OCI-LY7 (cell line): ENCODE measurements around the gene KPTN. TPM values are rescaled to one million over a fixed set of nuclear protein-coding genes. Genes with fewer than 3 reads are reported as not detected.

Experiments
- BruUV-seq: library from RNA; stranded (reverse); fragments of 400-500 nt; replicated peaks from 2 replicates; lab custom pipeline; 2021; lab: Mats Ljungman, UMichigan
- CTCF ChIA-PET: fragments of 300-600 bp; sonication (Branson Sonifier 250); formaldehyde crosslinking; loops from one replicate; lab custom pipeline; 2022; ENCODE audit warnings: antibody characterized with exemption; ENCODE audit not compliant: unreplicated experiment; lab: Charles Lee
- POLR2A ChIA-PET: fragments of 300-600 bp; sonication (Branson Sonifier 250); formaldehyde crosslinking; loops from one replicate; lab custom pipeline; 2022; ENCODE audit warnings: antibody characterized with exemption; lab: Charles Lee
- DNase-seq: peaks from one replicate; pipeline ENCODE4 v3.0.0-alpha.2; 2015; ENCODE audit warnings: low spot score
- H2AFZ ChIP-seq: fragments of 200-600 bp; sonication (generic), shearing (Covaris generic); 2 replicates; pipeline ENCODE4 v1.6.1; 2014; ENCODE audit warnings: mild to moderate bottlenecking, antibody characterized with exemption, low read length, moderate library complexity
- H3K27ac ChIP-seq: fragments of 200-600 bp; sonication (generic); 2 replicates; pipeline ENCODE4 v1.5.1; 2014; ENCODE audit warnings: mixed run types, low read depth, mild to moderate bottlenecking, moderate library complexity, low read length, inconsistent platforms; ENCODE audit not compliant: poor library complexity, severe bottlenecking
- H3K36me3 ChIP-seq: fragments of 200-600 bp; sonication (generic); 2 replicates; pipeline ENCODE4 v1.6.1; 2014; ENCODE audit warnings: mild to moderate bottlenecking, antibody characterized with exemption, low read length, moderate library complexity, mixed read lengths; ENCODE audit not compliant: insufficient read depth
- H3K4me1 ChIP-seq: fragments of 200-600 bp; sonication (generic); 2 replicates; pipeline ENCODE4 v1.5.1; 2014; ENCODE audit warnings: mild to moderate bottlenecking, low read length; ENCODE audit not compliant: insufficient read depth, poor library complexity, severe bottlenecking
- H3K4me2 ChIP-seq: fragments of 200-600 bp; sonication (generic); 2 replicates; pipeline ENCODE4 v1.6.1; 2014; ENCODE audit warnings: mild to moderate bottlenecking, low read length
- H3K4me3 ChIP-seq: fragments of 200-600 bp; sonication (generic); 2 replicates; pipeline ENCODE4 v1.5.1; 2014; ENCODE audit warnings: mild to moderate bottlenecking, low read depth, low read length; ENCODE audit not compliant: poor library complexity, severe bottlenecking
- H3K79me2 ChIP-seq: fragments of 200-600 bp; sonication (generic); 2 replicates; pipeline ENCODE4 v1.6.1; 2016; ENCODE audit warnings: low read depth, mild to moderate bottlenecking, low read length, moderate library complexity, mixed read lengths; ENCODE audit not compliant: insufficient read depth
- H3K9me2 ChIP-seq: fragments of 200-600 bp; sonication (generic); 2 replicates; pipeline ENCODE4 v1.6.1; 2016; ENCODE audit warnings: mild to moderate bottlenecking, low read length, mixed read lengths; ENCODE audit not compliant: insufficient read depth
- H3K9me3 ChIP-seq: fragments of 200-600 bp; sonication (generic); 2 replicates; pipeline ENCODE4 v1.6.1; 2014; ENCODE audit warnings: mild to moderate bottlenecking, mixed run types, low read length, mixed read lengths
- H4K20me1 ChIP-seq: fragments of 200-600 bp; sonication (generic); 2 replicates; pipeline ENCODE4 v1.6.1; 2014; ENCODE audit warnings: mild to moderate bottlenecking, antibody characterized with exemption, low read length, moderate library complexity, mixed read lengths; ENCODE audit not compliant: insufficient read depth
- CTCF ChIP-seq: fragments of 200-600 bp; sonication (generic); conservative IDR thresholded peaks from 2 replicates; pipeline ENCODE4 v1.5.1; 2014; ENCODE audit warnings: mild to moderate bottlenecking, antibody characterized with exemption, low read length, moderate library complexity, mixed read lengths
- EZH2phosphoT487 ChIP-seq: fragments of 200-600 bp; sonication (generic); IDR thresholded peaks from 2 replicates; pipeline ENCODE4 v1.6.1; 2018; ENCODE audit warnings: low read depth, borderline replicate concordance, mild to moderate bottlenecking, mixed run types, antibody characterized with exemption, low read length, moderate library complexity, mixed read lengths
- intact Hi-C: fragments of 100-400 bp; cut with micrococcal nuclease; formaldehyde crosslinking; loops from one replicate; pipeline ENCODE4 v1.10.0; 2022; ENCODE audit not compliant: unreplicated experiment
- total RNA-seq, 2 experiments: library from RNA; depleted of rRNA in 1 of 2; stranded (reverse); fragments of >200 nt in 1 of 2; shearing (Covaris generic) in 1 of 2; gene quantifications; 2 replicates each; pipeline ENCODE4 v1.2.3, GENCODE V29; 2014 to 2022

KPTN gene
- total RNA-seq, 2 experiments from 2014 or later, result 13.6 to 14.0 TPM

GRCh38 chr19:47436712-47437401 is 47.2 kb downstream of the KPTN start:
- CTCF ChIA-PET, result interaction anchor here (0.7 to 1.2 kb wide), 3 partner anchors 8 to 271 kb away, joined by 3 to 7 read pairs (median 4); no protein-coding TSS in a partner anchor
- no peaks in the 10 kb centered on the region for H3K36me3 ChIP-seq
- no peaks in the 10 kb centered on the region for H3K9me3 ChIP-seq
- DNase-seq, result peak; percentile 80
- H2AFZ ChIP-seq, result no peak overlapping the region
- intact Hi-C loops, result loop anchor here (1.0 to 2.0 kb wide), 5 partner anchors 48 to 306 kb away; partner anchors contain the start of genes KPTN and NAPA
- 0 out of 2 replicates have a peak overlapping the region, but pooled peaks have one; percentile 7 for H3K4me2 ChIP-seq
- H4K20me1 ChIP-seq, result no peaks in the 10 kb centered on the region
- H3K4me3 ChIP-seq, result no peak overlapping the region
- no peak overlapping the region for H3K27ac ChIP-seq
- H3K79me2 ChIP-seq, result no peaks in the 10 kb centered on the region
- H3K4me1 ChIP-seq, result peaks cover 14% of the 10 kb centered on the region
- no peak for TF ChIP-seq EZH2phosphoT487
- peak; percentile 94 for TF ChIP-seq CTCF
- no TSS peak for BruUV-seq
- POLR2A ChIA-PET, result no interaction called here
- H3K9me2 ChIP-seq, result no peaks in the 10 kb centered on the region

- no peak overlapping the region for H3K4me3 ChIP-seq
- BruUV-seq, result no TSS peak
- no peak for DNase-seq
- H4K20me1 ChIP-seq, result no peaks in the 10 kb centered on the region
- no peak overlapping the region for H2AFZ ChIP-seq
- no peaks in the 10 kb centered on the region for H3K36me3 ChIP-seq
- CTCF ChIA-PET, result interaction anchor here (1.2 kb wide), 1 partner anchor 272 kb away, joined by 7 read pairs; no protein-coding TSS in a partner anchor
- TF ChIP-seq EZH2phosphoT487, result no peak
- TF ChIP-seq CTCF, result no peak
- H3K79me2 ChIP-seq, result no peaks in the 10 kb centered on the region
- H3K4me2 ChIP-seq, result no peak overlapping the region
- H3K27ac ChIP-seq, result no peak overlapping the region
- intact Hi-C loops, result loop anchor here (1.0 to 2.0 kb wide), 5 partner anchors 49 to 307 kb away; partner anchors contain the start of genes KPTN and NAPA
- H3K9me3 ChIP-seq, result no peaks in the 10 kb centered on the region
- no peaks in the 10 kb centered on the region for H3K9me2 ChIP-seq
- peaks cover 14% of the 10 kb centered on the region for H3K4me1 ChIP-seq
- POLR2A ChIA-PET, result no interaction called here
These were observed 48.1 kb downstream of the KPTN start for GRCh38 chr19:47435883-47436417.

GRCh38 chr19:47435196-47435595 is 48.8 kb downstream of the KPTN start:
- POLR2A ChIA-PET, result interaction anchor here (0.9 kb wide), 1 partner anchor 96 kb away, joined by 4 read pairs; no protein-coding TSS in a partner anchor
- CTCF ChIA-PET, result no interaction called here
- BruUV-seq, result no TSS peak
- peak; percentile 19 for DNase-seq
- Histone ChIP-seq H4K20me1 (no peaks in the 10 kb centered on the region), H2AFZ (no peak overlapping the region), H3K9me3 (no peaks in the 10 kb centered on the region), H3K4me1 (peaks cover 14% of the 10 kb centered on the region), H3K79me2 (no peaks in the 10 kb centered on the region), H3K4me2 (no peak overlapping the region), H3K36me3 (no peaks in the 10 kb centered on the region), H3K27ac (no peak overlapping the region), H3K9me2 (no peaks in the 10 kb centered on the region), H3K4me3 (no peak overlapping the region)
- TF ChIP-seq EZH2phosphoT487 (no peak), CTCF (no peak)
- intact Hi-C loops, result no loop called here
